Thyroid gland (tissue), 4 donors: ENCODE results near the gene LSM4.

ENCODE experiments used
- CTCF ChIP-seq, 6 experiments: fragments of 200-600 bp in 3 of 6; fragments of 450-650 bp in 3 of 6; sonication (generic) in 3 of 6; IDR thresholded peaks; one replicate each; pipeline ENCODE4 v1.5.1; 2016 to 2019; ENCODE audit warnings: antibody characterized with exemption in 6 of 6, mild to moderate bottlenecking in 2 of 6, inconsistent platforms in 1 of 6, moderate library complexity in 1 of 6
- POLR2A ChIP-seq, 2 donors: fragments of 450-650 bp; IDR thresholded peaks; one replicate each; pipeline ENCODE4 v1.6.1; 2017; ENCODE audit warnings: antibody characterized with exemption in 2 of 2, mild to moderate bottlenecking in 2 of 2, moderate library complexity in 1 of 2

- TF ChIP-seq CTCF (IDR thresholded peaks at IDR 0.05): no peak
- TF ChIP-seq POLR2A (IDR thresholded peaks at IDR 0.05): no peak
Measured at GRCh38 chr19:18313398-18313797, 9.5 kb downstream of the LSM4 start.
